H54 (cell line): Measurements from ENCODE around the gene NENF.
"Not testable (repeated sequence)": the region's sequence is repeated elsewhere in the genome, so short reads cannot be mapped to it uniquely, and the experiment has no call there.

ENCODE experiments used
- DNase-seq: peaks from one replicate; pipeline ENCODE4 v3.0.0; 2011; ENCODE audit warnings: low spot score, mixed read lengths; ENCODE audit not compliant: insufficient read length
- FAIRE-seq: peaks from 3 replicates; lab custom pipeline; 2011; peaks lifted over from hg19 to GRCh38; lab: Jason Lieb, UNC
- POLR2A ChIP-seq: IDR thresholded peaks from 2 replicates; pipeline ENCODE4 v1.6.1; 2011; ENCODE audit warnings: low read depth, mild to moderate bottlenecking, low read length

Gene NENF

DNA sequence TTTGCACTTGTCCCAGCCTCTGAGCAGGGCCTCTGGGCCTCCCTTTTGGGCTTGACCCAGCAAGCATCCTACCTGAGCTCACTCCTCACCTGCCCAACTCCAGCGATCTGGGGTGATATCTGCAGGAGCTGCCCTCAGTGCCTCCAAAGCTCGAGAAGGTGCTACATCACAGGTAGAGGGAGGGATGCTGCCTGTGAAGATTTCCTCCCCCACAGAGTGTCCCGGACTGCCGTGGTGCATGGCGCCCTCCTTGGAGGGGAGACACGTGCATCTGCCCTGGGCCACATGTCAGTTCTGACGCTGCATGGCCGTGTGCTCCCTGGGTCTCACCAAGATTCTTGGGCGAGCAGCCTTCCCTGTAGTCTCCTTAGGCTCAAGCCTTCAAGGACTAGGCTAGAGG lies 27.7 kb downstream of the NENF start:
- no peak for FAIRE-seq
- no peak for DNase-seq
- no peak for TF ChIP-seq POLR2A

GRCh38 chr1:212461916-212462660 lies 29.4 kb downstream of the NENF start:
- DNase-seq (no peak), FAIRE-seq (no peak)
- TF ChIP-seq POLR2A, result no peak

- no peak for FAIRE-seq
Measured at GRCh38 chr1:212463565-212464285, 31.0 kb downstream of the NENF start.

DNA sequence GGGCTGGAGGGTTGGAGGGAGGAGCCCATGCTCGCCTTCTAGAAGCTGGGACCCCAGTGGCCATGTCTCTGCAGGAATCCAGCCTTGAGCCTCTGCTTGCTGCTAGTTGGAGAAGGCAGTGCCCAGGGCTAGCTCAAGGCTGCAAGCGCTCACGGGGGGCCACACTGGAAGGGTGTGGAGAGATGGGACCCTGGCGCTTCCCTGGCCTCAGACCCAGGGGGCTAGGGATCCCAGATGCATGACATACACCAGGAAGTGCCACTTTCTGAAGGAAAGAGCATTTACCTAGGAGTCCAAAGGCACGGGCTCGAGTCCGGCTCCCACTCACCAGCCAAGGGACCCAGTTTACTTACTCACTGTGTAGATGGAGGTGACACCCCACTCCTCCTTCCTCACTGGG lies 32.6 kb downstream of the NENF start:
- TF ChIP-seq POLR2A, result no peak
- FAIRE-seq, result no peak

More at GRCh38 chr1:212463565-212464285, 31.0 kb downstream of the NENF start:
- no peak for TF ChIP-seq POLR2A
- no peak for DNase-seq

DNA sequence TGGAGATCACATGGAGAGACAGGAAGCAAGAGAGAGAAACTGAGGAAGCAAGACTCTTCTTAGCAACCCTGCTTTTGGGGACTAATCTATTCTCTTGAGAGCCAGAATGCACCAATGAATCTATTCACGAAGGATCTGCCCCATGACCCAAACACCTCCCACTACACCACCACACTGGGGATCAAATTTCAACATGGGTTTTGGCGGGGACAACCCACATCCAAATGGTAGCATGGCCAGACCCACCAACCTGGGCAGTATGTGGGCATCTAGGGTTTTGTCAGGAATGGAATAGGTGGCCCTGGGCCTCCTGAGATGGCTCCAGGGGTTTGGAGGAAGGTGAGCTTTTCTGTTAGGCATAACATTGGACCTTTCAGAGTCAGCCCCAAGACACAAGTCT lies 33.7 kb downstream of the NENF start:
- FAIRE-seq, result no peak
- no peak for DNase-seq
- no peak for TF ChIP-seq POLR2A

More for the DNA sequence above, 32.6 kb downstream of the NENF start:
- no peak for DNase-seq

DNA sequence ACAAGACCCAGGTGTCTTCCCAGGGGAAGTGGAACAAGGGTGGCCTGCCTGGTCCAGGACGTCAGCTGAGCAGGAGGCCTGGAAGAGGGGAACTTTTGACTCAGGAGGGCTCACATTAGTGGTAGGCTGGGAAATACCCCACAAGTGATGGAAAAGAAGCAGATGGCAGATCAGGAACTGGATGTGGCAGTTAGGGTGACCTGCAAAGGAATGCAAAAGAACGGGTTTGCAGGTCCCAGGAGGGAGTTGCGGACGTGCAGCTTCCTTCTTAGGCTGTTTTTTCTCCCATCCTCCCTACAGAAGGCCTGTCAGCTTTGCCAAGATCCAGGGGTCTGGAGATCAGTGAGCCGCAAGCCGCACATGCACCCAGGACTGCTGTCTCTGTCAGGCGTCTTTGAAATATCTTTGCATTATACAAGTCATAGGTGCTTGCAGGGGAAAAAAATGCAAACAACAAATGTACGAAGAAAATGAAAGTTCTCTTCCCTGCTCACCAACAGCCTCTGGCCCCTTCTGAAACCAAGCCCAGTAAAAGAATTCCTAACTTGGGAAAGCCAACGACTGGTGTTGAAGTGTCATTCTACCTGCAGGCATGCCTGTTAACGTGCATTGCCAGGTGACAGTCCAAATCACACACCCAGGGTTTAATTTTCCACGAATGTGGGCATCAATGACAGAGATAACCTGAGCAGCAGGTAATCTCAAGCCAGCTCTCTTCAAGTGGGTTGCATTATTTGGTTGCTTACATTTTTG lies 34.4 kb downstream of the NENF start:
- no peak for TF ChIP-seq POLR2A
- DNase-seq, result no peak
- FAIRE-seq, result no peak

GRCh38 chr1:212467843-212468482 lies 35.2 kb downstream of the NENF start:
- no peak for TF ChIP-seq POLR2A
- DNase-seq (no peak), FAIRE-seq (no peak)

GRCh38 chr1:212470059-212470458 lies 37.3 kb downstream of the NENF start:
- peak; percentile 92 for DNase-seq

DNA sequence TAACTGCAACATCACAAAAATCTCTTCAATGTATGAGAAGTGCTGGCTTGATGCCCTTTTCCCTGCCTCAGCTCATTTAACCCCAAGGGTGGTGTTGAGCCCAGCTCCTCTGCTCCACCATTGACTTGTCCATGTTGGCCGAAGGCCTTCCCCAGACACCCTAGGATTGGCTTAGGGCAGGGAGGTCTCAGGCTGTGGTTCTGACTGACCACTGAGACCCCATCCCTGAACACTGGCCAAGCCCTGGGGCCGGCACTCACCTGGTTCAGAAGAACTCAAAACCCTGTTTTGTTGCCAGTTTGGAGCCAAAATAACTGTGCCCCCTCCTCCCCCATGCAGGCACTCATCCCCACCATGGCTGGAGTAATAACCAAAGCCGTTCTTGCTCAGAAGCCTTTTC lies 38.6 kb downstream of the NENF start:
- no peak for DNase-seq
- TF ChIP-seq POLR2A, result no peak
- no peak for FAIRE-seq

More at GRCh38 chr1:212470059-212470458, 37.3 kb downstream of the NENF start:
- FAIRE-seq, result peak; percentile 84
- TF ChIP-seq POLR2A, result no peak

GRCh38 chr1:212471891-212472675 lies 39.4 kb downstream of the NENF start:
- no peak for DNase-seq
- no peak for FAIRE-seq

DNA sequence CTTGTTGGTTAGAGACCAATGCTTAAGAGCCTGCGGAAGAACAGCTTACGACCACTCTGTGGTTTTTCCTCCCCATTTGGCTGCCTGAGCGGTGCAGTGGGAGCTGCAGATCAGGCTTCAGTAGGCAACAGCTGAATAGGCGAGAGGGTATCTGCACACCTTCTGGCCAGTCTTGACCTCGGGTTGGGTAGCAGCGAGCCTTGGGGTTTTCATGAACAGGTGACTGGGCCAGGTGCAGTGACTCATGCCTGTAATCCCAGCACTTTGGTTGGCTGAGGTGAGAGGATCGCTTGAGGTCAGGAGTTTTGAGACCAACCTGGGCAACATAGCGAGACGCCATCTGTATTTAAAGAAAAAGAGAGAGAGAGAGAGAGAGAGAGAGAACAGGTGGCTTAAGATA lies 41.0 kb downstream of the NENF start:
- DNase-seq (no peak), FAIRE-seq (no peak)
- TF ChIP-seq POLR2A, result no peak

More at GRCh38 chr1:212471891-212472675, 39.4 kb downstream of the NENF start:
- TF ChIP-seq POLR2A, result no peak

DNA sequence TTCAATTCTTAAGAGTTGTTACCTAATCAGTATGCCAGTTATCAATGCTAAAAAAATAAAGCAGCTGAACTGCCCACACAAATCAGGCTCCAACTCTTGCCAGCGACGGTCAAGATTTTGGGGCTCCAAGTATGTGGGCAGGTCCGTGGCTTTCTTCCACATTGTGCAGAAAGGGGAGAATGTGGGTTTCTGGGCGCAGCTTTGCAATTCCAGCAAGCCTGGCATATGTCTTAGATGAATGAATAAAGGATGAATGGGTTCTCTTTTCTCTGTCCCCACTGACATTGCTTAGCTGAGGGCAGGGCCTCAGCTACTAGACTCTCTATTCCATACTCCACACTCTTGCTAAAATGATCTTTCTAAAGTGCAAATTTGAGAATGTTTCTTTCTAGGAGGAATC lies 42.4 kb downstream of the NENF start:
- no peak for TF ChIP-seq POLR2A
- DNase-seq (no peak), FAIRE-seq (no peak)

DNA sequence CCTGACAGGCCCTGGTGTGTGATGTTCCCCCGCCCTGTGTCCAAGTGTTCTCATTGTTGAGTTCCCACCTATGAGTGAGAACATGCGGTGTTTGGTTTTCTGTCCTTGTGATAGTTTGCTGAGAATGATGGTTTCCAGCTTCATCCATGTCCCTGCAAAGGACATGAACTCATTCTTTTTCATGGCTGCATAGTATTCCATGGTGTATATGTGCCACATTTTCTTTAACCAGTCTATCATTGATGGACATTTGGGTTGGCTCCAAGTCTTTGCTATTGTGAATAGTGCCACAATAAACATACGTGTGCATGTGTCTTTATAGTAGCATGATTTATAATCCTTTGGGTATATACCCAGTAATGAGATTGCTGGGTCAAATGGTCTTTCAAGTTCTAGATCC lies 43.1 kb downstream of the NENF start:
- FAIRE-seq, DNase-seq: not testable (repeated sequence)
